Measurements from ENCODE around the gene THBS1. TPM values are rescaled to one million over a fixed set of nuclear protein-coding genes. Genes with fewer than 3 reads are reported as not detected.

Gene THBS1
- total RNA-seq, 1 donor from 2014 or later: 17.3 TPM

DNA sequence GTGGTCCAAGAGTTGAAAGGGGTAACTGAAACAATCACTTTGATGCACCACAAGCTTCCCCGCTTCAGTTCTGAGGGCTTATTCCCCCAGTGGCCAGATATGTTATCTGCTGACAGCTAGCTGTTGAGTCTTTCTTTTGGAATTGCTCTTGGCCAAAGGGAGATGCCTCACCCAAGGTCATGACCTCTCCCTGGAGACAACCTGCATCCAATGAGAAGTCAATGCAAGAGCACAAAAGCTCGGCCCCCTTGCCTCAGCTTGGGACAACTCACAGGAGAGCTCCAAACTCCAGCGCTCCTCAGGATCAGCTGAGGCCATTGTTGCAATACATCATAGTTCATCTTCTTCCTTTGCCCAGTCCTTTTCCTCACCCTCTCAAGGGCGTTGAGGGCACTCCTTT is 31.0 kb upstream of the THBS1 start:
- H3K4me3 Mint-ChIP-seq: no peak overlapping the region
- H3K9me3 Mint-ChIP-seq: peaks cover 21% of the 10 kb centered on the region
- H3K27ac Mint-ChIP-seq (ENCODE audit: unreplicated experiment): no peak overlapping the region
- H3K36me3 Mint-ChIP-seq (ENCODE audit: low read depth): peaks cover 5% of the 10 kb centered on the region
- DNase-seq (ENCODE audit: low read depth, low spot score): no peak
- H3K27me3 Mint-ChIP-seq (ENCODE audit: low read depth): no peaks in the 10 kb centered on the region
- no peak for TF ChIP-seq CTCF (conservative IDR thresholded peaks at IDR 0.05)
- peaks cover 4% of the 10 kb centered on the region for H3K4me1 Mint-ChIP-seq

- Mint-ChIP-seq H3K27ac (ENCODE audit: unreplicated experiment) (no peak overlapping the region), H3K4me3 (no peak overlapping the region), H3K27me3 (ENCODE audit: low read depth) (no peaks in the 10 kb centered on the region), H3K36me3 (ENCODE audit: low read depth) (peaks cover 3% of the 10 kb centered on the region), H3K4me1 (peaks cover 4% of the 10 kb centered on the region), H3K9me3 (peaks cover 13% of the 10 kb centered on the region)
- no peak for DNase-seq (ENCODE audit: low read depth, low spot score)
- TF ChIP-seq CTCF (conservative IDR thresholded peaks at IDR 0.05): no peak
Measured at GRCh38 chr15:39551476-39551875, 29.4 kb upstream of the THBS1 start.

- no peak overlapping the region for H3K27ac Mint-ChIP-seq (ENCODE audit: unreplicated experiment)
- H3K27me3 Mint-ChIP-seq (ENCODE audit: low read depth): no peaks in the 10 kb centered on the region
- peaks cover under 1% of the 10 kb centered on the region for H3K36me3 Mint-ChIP-seq (ENCODE audit: low read depth)
- peaks cover 11% of the 10 kb centered on the region for H3K9me3 Mint-ChIP-seq
- no peak overlapping the region for H3K4me3 Mint-ChIP-seq
- H3K4me1 Mint-ChIP-seq: peaks cover 4% of the 10 kb centered on the region
- no peak for DNase-seq (ENCODE audit: low read depth, low spot score)
- no peak for TF ChIP-seq CTCF (conservative IDR thresholded peaks at IDR 0.05)
Measured at GRCh38 chr15:39552556-39552955, 28.3 kb upstream of the THBS1 start.

- Mint-ChIP-seq H3K9me3 (peaks cover 3% of the 10 kb centered on the region), H3K27ac (ENCODE audit: unreplicated experiment) (peak overlapping the region; percentile 2), H3K27me3 (ENCODE audit: low read depth) (no peaks in the 10 kb centered on the region), H3K4me1 (peaks cover 4% of the 10 kb centered on the region), H3K4me3 (no peak overlapping the region), H3K36me3 (ENCODE audit: low read depth) (no peaks in the 10 kb centered on the region)
- no peak for TF ChIP-seq CTCF (conservative IDR thresholded peaks at IDR 0.05)
- DNase-seq (ENCODE audit: low read depth, low spot score): no peak
Measured at GRCh38 chr15:39553947-39554693, 26.8 kb upstream of the THBS1 start.

- Mint-ChIP-seq H3K36me3 (ENCODE audit: low read depth) (no peaks in the 10 kb centered on the region), H3K27me3 (ENCODE audit: low read depth) (no peaks in the 10 kb centered on the region), H3K4me1 (peaks cover 4% of the 10 kb centered on the region), H3K27ac (ENCODE audit: unreplicated experiment) (no peak overlapping the region), H3K4me3 (no peak overlapping the region), H3K9me3 (peaks cover 3% of the 10 kb centered on the region)
- DNase-seq (ENCODE audit: low read depth, low spot score): no peak
- TF ChIP-seq CTCF (conservative IDR thresholded peaks at IDR 0.05): no peak
Measured at GRCh38 chr15:39554746-39555387, 26.0 kb upstream of the THBS1 start.
